HG03159 (cell line): Measurements from ENCODE around the gene SLC2A13.
"Not testable (repeated sequence)": the region's sequence is repeated elsewhere in the genome, so short reads cannot be mapped to it uniquely, and the experiment has no call there.

Experiments used
- ATAC-seq: cut with Tn5 transposase; IDR thresholded peaks from one replicate; pipeline ENCODE4 v1.9.1; 2021; ENCODE audit warnings: mild to moderate bottlenecking, moderate library complexity; ENCODE audit not compliant: unreplicated experiment

SLC2A13 gene

GRCh38 chr12:39883411-39883810 lies 222.5 kb downstream of the SLC2A13 start:
- no peak for ATAC-seq

- ATAC-seq = no peak
Observed at GRCh38 chr12:39878753-39879152, 227.1 kb downstream of the SLC2A13 start.

- ATAC-seq = no peak
Observed at GRCh38 chr12:39875721-39876120, 230.2 kb downstream of the SLC2A13 start.

- ATAC-seq = no peak
Observed at GRCh38 chr12:39874785-39875184, 231.1 kb downstream of the SLC2A13 start.

GRCh38 chr12:39873065-39873464 lies 232.8 kb downstream of the SLC2A13 start:
- ATAC-seq = no peak

- ATAC-seq = no peak
Observed at GRCh38 chr12:39872425-39872824, 233.5 kb downstream of the SLC2A13 start.

GRCh38 chr12:39868328-39868725 lies 237.6 kb downstream of the SLC2A13 start:
- ATAC-seq = no peak

GRCh38 chr12:39867631-39868327 lies 238.1 kb downstream of the SLC2A13 start:
- ATAC-seq = no peak

GRCh38 chr12:39866135-39866534 lies 239.7 kb downstream of the SLC2A13 start:
- no peak for ATAC-seq

- no peak for ATAC-seq
Observed at GRCh38 chr12:39860695-39861094, 245.2 kb downstream of the SLC2A13 start.

- no peak for ATAC-seq
Observed at GRCh38 chr12:39853003-39853402, 252.9 kb downstream of the SLC2A13 start.

- no peak for ATAC-seq
Observed at GRCh38 chr12:39852346-39852745, 253.5 kb downstream of the SLC2A13 start.

GRCh38 chr12:39848218-39848617 lies 257.7 kb downstream of the SLC2A13 start:
- not testable (repeated sequence) for ATAC-seq

GRCh38 chr12:39846971-39847650 lies 258.8 kb downstream of the SLC2A13 start:
- no peak for ATAC-seq

GRCh38 chr12:39846304-39846703 lies 259.6 kb downstream of the SLC2A13 start:
- ATAC-seq = no peak

GRCh38 chr12:39840422-39840821 lies 265.5 kb downstream of the SLC2A13 start:
- ATAC-seq = no peak

- no peak for ATAC-seq
Observed at GRCh38 chr12:39839072-39839471, 266.8 kb downstream of the SLC2A13 start.

- peak; percentile 62 for ATAC-seq
Observed at GRCh38 chr12:39835517-39836489, 270.1 kb downstream of the SLC2A13 start.

GRCh38 chr12:39831587-39832315 lies 274.1 kb downstream of the SLC2A13 start:
- ATAC-seq = no peak

- no peak for ATAC-seq
Observed at GRCh38 chr12:39830852-39831520, 274.9 kb downstream of the SLC2A13 start.
